ENCODE measurements around the gene NCAPD3. TPM values are rescaled to one million over a fixed set of nuclear protein-coding genes. Genes with fewer than 3 reads are reported as not detected.

Gene NCAPD3
- total and polyA plus RNA-seq, 2 of the 13 experiments (the other 11 are each of a cell fraction or from before 2014, with no cell fraction given): 20.7 to 25.6 TPM

DNA sequence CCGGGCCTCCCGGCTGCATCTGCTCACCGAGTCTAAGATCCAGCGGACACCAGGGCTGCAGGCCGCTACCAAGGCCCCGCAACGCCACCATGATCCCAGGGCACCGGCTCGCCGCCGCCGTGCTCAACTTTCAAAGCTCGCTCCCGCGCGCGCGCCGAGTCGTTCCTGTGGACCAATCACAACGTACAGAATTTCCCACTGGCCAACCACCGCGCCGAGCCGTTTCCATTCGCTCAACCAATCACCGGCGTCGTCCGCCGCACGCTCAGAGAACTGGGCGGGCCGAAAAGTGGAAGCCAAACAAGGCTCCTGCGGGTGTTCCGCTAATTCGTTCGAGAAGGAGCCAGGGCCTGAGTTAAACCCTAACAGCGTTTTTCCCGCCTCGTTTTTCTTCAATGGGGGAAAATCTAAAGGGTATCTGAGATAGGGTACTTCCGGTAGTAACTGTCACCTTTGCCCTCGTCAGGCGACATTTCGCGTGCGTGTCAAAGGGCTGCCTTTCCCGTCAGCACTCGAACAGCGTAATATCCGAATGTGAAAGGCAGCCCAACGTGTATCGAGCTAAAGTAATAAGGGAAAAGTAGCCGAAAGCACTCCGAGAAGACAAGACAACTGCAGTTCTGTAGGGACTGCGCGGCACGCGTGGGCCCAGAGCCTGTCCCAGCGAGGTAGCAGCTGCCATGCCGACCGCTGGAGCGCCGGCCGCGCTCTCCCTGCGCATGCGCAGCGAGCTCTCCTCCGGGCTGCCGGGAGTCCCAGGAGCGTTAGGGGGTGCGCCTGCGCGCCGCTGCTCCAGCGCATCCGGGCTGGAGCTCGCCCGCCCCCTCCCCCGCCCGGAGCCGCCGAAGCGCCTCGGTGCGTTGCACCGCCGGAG, at the start of gene NCAPD3, which contains the start of gene VPS26B (continued):
- TF ChIP-seq E2F5 (CRISPR knock-in tag; conservative IDR thresholded peaks at IDR 0.05): peak; percentile 98
- TF ChIP-seq PTBP1 (IDR thresholded peaks at IDR 0.05; ENCODE audit: low read depth, low read length, poor library complexity, severe bottlenecking): peak; percentile 74
- TF ChIP-seq PITX1 (CRISPR knock-in tag; IDR thresholded peaks at IDR 0.05): peak; percentile 64
- no peak for TF ChIP-seq GZF1 (CRISPR knock-in tag; IDR thresholded peaks at IDR 0.05)
- TF ChIP-seq FOXJ3 (CRISPR knock-in tag; IDR thresholded peaks at IDR 0.05; ENCODE audit: borderline replicate concordance): 0 out of 2 replicates have a peak, but pooled peaks have one; percentile 64
- TF ChIP-seq ZNF547 (CRISPR knock-in tag; IDR thresholded peaks at IDR 0.05): peak; percentile 67; the same call in 1 of the 2 replicates
- TF ChIP-seq ARNT2 (CRISPR knock-in tag; IDR thresholded peaks at IDR 0.05; ENCODE audit: low read depth): peak; percentile 79; the same call in 1 of the 2 replicates
- no peak for TF ChIP-seq SOX6 (IDR thresholded peaks at IDR 0.05)
- TF ChIP-seq SOX6 (CRISPR knock-in tag; IDR thresholded peaks at IDR 0.05): peak; percentile 76
- TF ChIP-seq ZUFSP (CRISPR knock-in tag; IDR thresholded peaks at IDR 0.05; ENCODE audit: borderline replicate concordance): no peak
- TF ChIP-seq SNAPC4 (CRISPR knock-in tag; IDR thresholded peaks at IDR 0.05): peak; percentile 86; the same call in 1 of the 2 replicates
- peak; percentile 29 for TF ChIP-seq RXRA (CRISPR knock-in tag; IDR thresholded peaks at IDR 0.05)
- peak; percentile 73; the same call in 1 of the 2 replicates for TF ChIP-seq IKZF5 (CRISPR knock-in tag; IDR thresholded peaks at IDR 0.05)
- TF ChIP-seq ZSCAN22 (CRISPR knock-in tag; IDR thresholded peaks at IDR 0.05): peak; percentile 58; the same call in 1 of the 2 replicates
- peak; percentile 80; the same call in 1 of the 2 replicates for TF ChIP-seq KLF12 (CRISPR knock-in tag; IDR thresholded peaks at IDR 0.05; ENCODE audit: borderline replicate concordance)
- TF ChIP-seq GATA4 (IDR thresholded peaks at IDR 0.05; ENCODE audit: borderline replicate concordance, low read depth): peak; percentile 84; the same call in 1 of the 2 replicates
- TF ChIP-seq RFX3 (CRISPR knock-in tag; IDR thresholded peaks at IDR 0.05): peak; percentile 32; the same call in 1 of the 2 replicates
- peak in 1 of 2 experiments; percentile 60; a peak in 1 of 4 replicates for TF ChIP-seq NR2F1 (CRISPR knock-in tag; IDR thresholded peaks at IDR 0.05)
- TF ChIP-seq ZNF510 (CRISPR knock-in tag; IDR thresholded peaks at IDR 0.05; ENCODE audit: low read depth): no peak
- TF ChIP-seq ONECUT2 (CRISPR knock-in tag; IDR thresholded peaks at IDR 0.05): 0 out of 2 replicates have a peak, but pooled peaks have one; percentile 17
